Endothelial cell of umbilical vein (primary cell): Measurements from ENCODE around the gene FOXS1. TPM values are rescaled to one million over a fixed set of nuclear protein-coding genes. Genes with fewer than 3 reads are reported as not detected.
"Not testable (repeated sequence)": the region's sequence is repeated elsewhere in the genome, so short reads cannot be mapped to it uniquely, and the experiment has no call there.

Source experiments
- BruUV-seq: library from RNA; stranded (reverse); fragments of 400-500 nt; replicated peaks from 2 replicates; lab custom pipeline; 2021; lab: Mats Ljungman, UMichigan
- CTCF ChIA-PET: fragments of 300-600, 350-600 bp; sonication (Branson Sonifier 250); formaldehyde crosslinking; loops from one replicate; lab custom pipeline; 2021; ENCODE audit warnings: antibody characterized with exemption, inconsistent platforms; lab: Charles Lee
- POLR2A ChIA-PET: fragments of 300-600, 350-600 bp; sonication (Branson Sonifier 250); formaldehyde crosslinking; loops from one replicate; lab custom pipeline; 2021; ENCODE audit warnings: antibody characterized with exemption, inconsistent platforms; lab: Charles Lee
- DNase-seq: peaks from one replicate; pipeline ENCODE4 v3.0.0-alpha.2; 2011; ENCODE audit warnings: low read depth, low spot score
- FAIRE-seq: peaks from 2 replicates; lab custom pipeline; 2011; peaks lifted over from hg19 to GRCh38; lab: Jason Lieb, UNC
- H2AFZ ChIP-seq: 2 replicates; pipeline ENCODE4 v1.6.0; 2012; ENCODE audit warnings: low read depth, low read length, control low read depth, inconsistent platforms
- H3K27ac ChIP-seq: 2 replicates; pipeline ENCODE4 v1.5.1; 2011; ENCODE audit warnings: low read depth, mild to moderate bottlenecking, control low read depth, low read length, moderate library complexity; ENCODE audit not compliant: insufficient read depth
- H3K27me3 ChIP-seq, 2 experiments: 2 replicates each; pipeline versions ENCODE4 v1.6.0 to v1.6.1; 2011; ENCODE audit warnings: low read length in 2 of 2, mixed read lengths in 1 of 2; ENCODE audit not compliant: control insufficient read depth in 2 of 2, insufficient read depth in 2 of 2
- H3K36me3 ChIP-seq, 2 experiments: 2 replicates in 1 of 2; 3 replicates in 1 of 2; pipeline ENCODE4 v1.5.1; 2011; ENCODE audit warnings: low read length in 2 of 2, mild to moderate bottlenecking in 1 of 2, moderate library complexity in 1 of 2; ENCODE audit not compliant: control insufficient read depth in 2 of 2, insufficient read depth in 2 of 2; ENCODE audit errors: extremely low read depth in 1 of 2
- H3K4me1 ChIP-seq: 3 replicates; pipeline ENCODE4 v1.5.1; 2011; ENCODE audit warnings: mild to moderate bottlenecking, low read length; ENCODE audit not compliant: control insufficient read depth, insufficient read depth; ENCODE audit errors: extremely low read depth
- H3K4me2 ChIP-seq: 2 replicates; pipeline ENCODE4 v1.6.1; 2011; ENCODE audit warnings: low read length, control low read depth, mixed read lengths; ENCODE audit not compliant: insufficient read depth
- H3K4me3 ChIP-seq, 3 experiments: fragments of 200-600 bp in 1 of 3; sonication (generic), shearing (Covaris generic) in 1 of 3; replicated peaks in 1 of 3; 2 replicates each; pipeline ENCODE4 v1.5.1; 2011 to 2016; ENCODE audit warnings: control low read depth in 3 of 3, low read length in 3 of 3, mild to moderate bottlenecking in 2 of 3, inconsistent platforms in 1 of 3, low read depth in 1 of 3, moderate library complexity in 1 of 3; ENCODE audit not compliant: insufficient read depth in 1 of 3
- H3K79me2 ChIP-seq: 2 replicates; pipeline ENCODE4 v1.6.0; 2012; ENCODE audit warnings: low read length, inconsistent platforms; ENCODE audit not compliant: control insufficient read depth, insufficient read depth
- H3K9ac ChIP-seq: replicated peaks from 2 replicates; pipeline ENCODE3; 2011; ENCODE audit warnings: low read length, control low read depth; ENCODE audit not compliant: insufficient read depth; ENCODE audit errors: extremely low read depth
- H3K9me1 ChIP-seq: replicated peaks from 3 replicates; pipeline ENCODE4 v1.6.0; 2011; ENCODE audit warnings: mild to moderate bottlenecking, low read length; ENCODE audit not compliant: control insufficient read depth, insufficient read depth; ENCODE audit errors: extremely low read depth
- H3K9me3 ChIP-seq: replicated peaks from 2 replicates; pipeline ENCODE4 v1.5.1; 2012; ENCODE audit warnings: low read length, inconsistent platforms; ENCODE audit not compliant: control insufficient read depth, insufficient read depth
- H4K20me1 ChIP-seq: replicated peaks from 2 replicates; pipeline ENCODE3; 2011; ENCODE audit warnings: mild to moderate bottlenecking, low read length; ENCODE audit not compliant: control insufficient read depth, insufficient read depth; ENCODE audit errors: extremely low read depth
- CTCF ChIP-seq, 2 donors: IDR thresholded peaks; 1 replicate in 1 of 2; 2 replicates in 1 of 2; pipeline ENCODE4 v1.5.1; 2011; ENCODE audit warnings: low read length in 2 of 2, mild to moderate bottlenecking in 2 of 2, moderate library complexity in 2 of 2, control low read depth in 1 of 2, inconsistent platforms in 1 of 2, low read depth in 1 of 2; ENCODE audit not compliant: insufficient read depth in 1 of 2; ENCODE audit errors: extremely low read depth in 1 of 2
- EZH2 ChIP-seq: IDR thresholded peaks from 2 replicates; pipeline ENCODE4 v1.6.1; 2012; ENCODE audit warnings: borderline replicate concordance, low read depth, mild to moderate bottlenecking, moderate library complexity, low read length, inconsistent platforms; ENCODE audit not compliant: severe bottlenecking
- FOS ChIP-seq: IDR thresholded peaks from 2 replicates; pipeline ENCODE4 v1.6.1; 2011; ENCODE audit warnings: mild to moderate bottlenecking, low read length, moderate library complexity, borderline replicate concordance; ENCODE audit not compliant: insufficient read depth
- GATA2 ChIP-seq: IDR thresholded peaks from 2 replicates; pipeline ENCODE4 v1.7.0; 2011; ENCODE audit warnings: low read depth, mild to moderate bottlenecking, moderate library complexity, mixed read lengths, low read length; ENCODE audit not compliant: insufficient read length, insufficient read depth
- JUN ChIP-seq: IDR thresholded peaks from 2 replicates; pipeline ENCODE4 v1.6.1; 2011; ENCODE audit warnings: borderline replicate concordance, low read depth; ENCODE audit not compliant: insufficient read length, insufficient read depth
- MAX ChIP-seq: IDR thresholded peaks from 2 replicates; pipeline ENCODE4 v1.6.1; 2011; ENCODE audit not compliant: insufficient read depth, insufficient read length
- MYC ChIP-seq: IDR thresholded peaks from one replicate; pipeline ENCODE4 v1.6.1; 2011; ENCODE audit warnings: mild to moderate bottlenecking, low read depth, low read length
- POLR2A ChIP-seq: IDR thresholded peaks from 2 replicates; pipeline ENCODE4 v1.6.1; 2012; ENCODE audit warnings: low read depth, mild to moderate bottlenecking, control low read depth, low read length
- POLR2AphosphoS5 ChIP-seq: IDR thresholded peaks from 2 replicates; pipeline ENCODE4 v1.6.1; 2012; ENCODE audit warnings: low read depth, mild to moderate bottlenecking, control low read depth, low read length, moderate library complexity; ENCODE audit not compliant: insufficient read depth
- dilution Hi-C: fragments of 300-500 bp; cut with MboI; formaldehyde crosslinking; loops from one replicate; pipeline ENCODE4 v1.15.0; 2019; ENCODE audit warnings: low sequenced_read_pairs; ENCODE audit not compliant: extremely low pct_ligation_motif_present
- intact Hi-C: fragments of 100-400 bp; cut with micrococcal nuclease; formaldehyde crosslinking; loops from one replicate; pipeline ENCODE4 v1.10.0; 2022
- polyA plus RNA-seq, 4 experiments: library from polyadenylated mRNA; depleted of rRNA in 3 of 4; stranded (reverse) in 3 of 4; unstranded in 1 of 4; fragments of >200 nt; gene quantifications; 2 replicates each; pipeline versions ENCODE4 v1.2.1 to v1.2.3, GENCODE V29; 2011 to 2012; ENCODE audit warnings: missing spikeins in 1 of 4
- total RNA-seq: library from RNA; stranded (reverse); gene quantifications from 2 replicates; pipeline ENCODE4 v1.2.3, GENCODE V29; 2021

Gene FOXS1
- total and polyA plus RNA-seq, 2 donors (not counting 3 experiments of a cell fraction or from before 2014, with no cell fraction given) = 0.84 TPM; not detected in 1

GRCh38 chr20:31829731-31830130, 15.7 kb downstream of the FOXS1 start:
- CTCF ChIA-PET = interaction anchor here (0.6 to 25.3 kb wide), 2 partner anchors 21 to 122 kb away, joined by 4 to 619 read pairs; partner anchors contain the start of genes FOXS1 and PDRG1
- H2AFZ ChIP-seq = peak overlapping the region; percentile 40
- no peaks in the 10 kb centered on the region for H3K79me2 ChIP-seq
- DNase-seq (peak; percentile 11), FAIRE-seq (no peak)
- no peaks in the 10 kb centered on the region for H3K9me1 ChIP-seq
- peaks cover 11% of the 10 kb centered on the region for H3K4me1 ChIP-seq
- BruUV-seq = no TSS peak
- dilution Hi-C loops (no loop called here), intact Hi-C loops (no loop called here)
- TF ChIP-seq GATA2 (no peak), CTCF (IDR thresholded peaks at IDR 0.05; ENCODE audit: extremely low read depth in 1 of 2, insufficient read depth in 1 of 2, low read depth in 1 of 2, low read length in 2 of 2) (no peak), EZH2 (no peak), POLR2AphosphoS5 (no peak), JUN (no peak), MYC (no peak), MAX (no peak), FOS (no peak), POLR2A (no peak)
- H3K27ac ChIP-seq = no peak overlapping the region
- no peak overlapping the region for H3K9ac ChIP-seq
- H3K36me3 ChIP-seq = no peaks in the 10 kb centered on the region
- no peak overlapping the region for H3K4me3 ChIP-seq
- H3K27me3 ChIP-seq = no peaks in the 10 kb centered on the region
- POLR2A ChIA-PET = no interaction called here
- H3K9me3 ChIP-seq = no peaks in the 10 kb centered on the region
- H4K20me1 ChIP-seq = no peaks in the 10 kb centered on the region
- H3K4me2 ChIP-seq = no peak overlapping the region

- H3K36me3 ChIP-seq, H3K27me3 ChIP-seq, BruUV-seq, POLR2A ChIA-PET, dilution Hi-C loops, H4K20me1 ChIP-seq, FAIRE-seq, intact Hi-C loops, DNase-seq, H3K9ac ChIP-seq, H3K79me2 ChIP-seq, H3K4me3 ChIP-seq, H3K4me2 ChIP-seq, H3K9me3 ChIP-seq, H3K9me1 ChIP-seq, H3K27ac ChIP-seq, H2AFZ ChIP-seq: not testable (repeated sequence)
- CTCF ChIA-PET = interaction anchor here (25.3 kb wide), 1 partner anchor 22 kb away, joined by 619 read pairs; the partner anchor contains the start of gene FOXS1
- H3K4me1 ChIP-seq = peaks cover 29% of the 10 kb centered on the region
Measured at GRCh38 chr20:31828016-31828415, 17.4 kb downstream of the FOXS1 start.
